Measurements from ENCODE around the gene MRTFA.
A peak's percentile ranks its signal among the peaks of the same experiment; 100 is the strongest.
"Not testable (repeated sequence)": the region's sequence is repeated elsewhere in the genome, so short reads cannot be mapped to it uniquely, and the experiment has no call there.

Gene MRTFA

DNA sequence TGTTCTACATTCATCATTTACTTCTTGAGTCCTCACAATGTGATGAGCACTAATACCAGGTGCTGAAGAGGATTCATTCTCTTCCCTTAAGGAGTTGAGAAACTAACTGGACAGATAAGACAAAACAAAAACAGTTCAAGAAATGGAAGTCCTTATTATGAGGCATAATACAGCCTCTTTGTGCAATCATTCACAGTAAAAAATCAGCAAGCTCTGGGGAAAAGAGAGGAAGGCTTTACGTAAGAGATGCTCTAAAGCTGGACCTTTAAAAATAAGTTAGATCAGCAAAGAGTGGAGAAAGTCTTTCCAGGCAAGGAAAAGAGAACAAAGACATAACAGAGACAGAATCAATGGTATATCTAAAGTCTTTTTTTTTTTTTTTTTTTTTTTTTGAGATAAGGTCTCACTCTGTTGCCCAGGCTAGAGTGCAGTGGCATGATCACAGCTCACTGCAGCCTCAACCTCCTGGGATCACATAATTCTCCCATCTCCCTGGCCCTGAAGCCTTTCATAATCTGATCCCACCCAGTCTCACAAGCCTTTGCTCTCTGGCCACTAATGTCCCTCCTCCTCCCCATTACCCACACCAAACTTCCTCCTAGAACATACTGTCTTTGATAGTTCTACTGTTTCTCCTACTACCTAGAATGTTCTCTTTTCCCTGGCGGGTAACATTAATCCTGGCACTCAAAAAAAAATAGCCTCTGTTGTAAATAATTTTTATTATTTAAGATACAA, 40.9 kb downstream of the MRTFA start:
- no peak for DNase-seq (ENCODE audit: low read depth in 2 of 2)

GRCh38 chr22:40594924-40595323, 41.6 kb downstream of the MRTFA start:
- no peak for DNase-seq (ENCODE audit: low read depth in 2 of 2)

DNA sequence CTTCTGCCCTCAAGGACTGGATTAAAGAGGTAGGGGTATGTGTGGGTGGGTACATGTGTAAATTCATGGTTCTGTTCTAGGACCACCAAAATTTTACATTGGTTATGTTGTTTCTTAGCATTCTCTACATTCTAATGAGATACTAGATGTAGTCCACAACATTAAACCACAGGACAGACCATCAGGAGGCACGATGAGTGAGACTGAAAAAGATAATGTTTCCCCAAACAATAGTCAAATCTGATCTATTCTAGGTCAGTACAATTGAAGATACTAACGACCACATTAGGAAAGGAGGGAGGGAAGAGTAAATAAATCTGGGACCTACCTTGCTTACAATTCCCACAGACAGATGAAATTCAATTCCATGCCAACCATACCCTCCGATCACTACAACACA, 42.2 kb downstream of the MRTFA start:
- no peak for DNase-seq (ENCODE audit: low read depth in 2 of 2)

GRCh38 chr22:40593460-40594273, 42.9 kb downstream of the MRTFA start:
- DNase-seq (ENCODE audit: low read depth in 2 of 2) = no peak

DNA sequence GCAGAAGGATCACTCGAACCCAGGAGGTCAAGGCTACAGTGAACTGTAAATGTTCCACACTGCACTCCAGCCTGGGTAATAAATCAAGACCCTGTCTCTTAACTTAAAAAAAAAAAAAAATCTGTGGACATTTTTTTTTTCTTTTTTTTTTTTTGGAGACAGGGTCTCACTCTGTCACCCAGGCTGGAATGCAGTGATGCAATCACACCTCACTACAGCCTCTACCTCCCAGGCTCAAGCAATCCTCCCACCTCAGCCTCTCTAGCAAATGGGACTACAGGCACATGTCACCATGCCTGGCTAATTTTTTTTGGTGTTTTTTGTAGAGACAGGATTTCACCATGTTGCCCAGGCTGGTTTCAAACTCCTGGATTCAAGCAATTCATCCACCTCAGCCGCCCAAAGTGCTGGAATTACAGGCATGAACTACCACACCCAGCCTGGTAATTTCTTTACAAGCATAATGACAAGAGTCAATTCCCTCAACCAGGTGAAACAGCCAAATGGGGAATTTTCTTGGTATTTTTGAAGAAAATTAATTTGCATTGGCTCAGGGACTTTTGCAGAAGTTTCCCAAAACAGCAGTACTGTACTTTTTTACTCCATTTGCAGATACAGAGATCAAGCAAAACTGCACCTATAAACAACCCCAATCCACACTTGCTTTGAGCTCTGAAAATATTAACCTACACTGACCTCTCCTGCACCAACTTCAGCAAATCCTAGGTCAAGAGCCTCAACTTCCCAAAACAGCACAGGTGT, 44.0 kb downstream of the MRTFA start:
- no peak for DNase-seq (ENCODE audit: low read depth in 2 of 2)

DNA sequence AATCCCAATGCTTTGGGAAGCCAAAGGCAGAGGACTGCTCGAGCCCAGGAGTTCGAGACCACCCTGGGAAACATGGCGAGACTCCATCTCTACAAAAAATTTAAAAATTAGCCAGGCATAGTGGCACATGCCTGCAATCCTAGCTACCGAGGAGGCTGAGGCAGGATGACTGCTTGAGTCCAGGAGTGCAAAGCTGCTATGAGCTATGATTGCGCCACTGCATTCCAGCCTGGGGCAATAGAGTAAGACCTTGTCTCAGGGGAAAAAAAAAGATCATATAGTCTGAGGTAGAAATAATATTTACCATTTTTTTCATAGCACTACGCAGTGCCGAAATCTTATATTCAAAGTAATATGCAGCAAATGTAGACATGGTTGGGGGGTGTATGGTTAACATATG, 47.8 kb downstream of the MRTFA start:
- peak; percentile 41 to 46 for DNase-seq (ENCODE audit: low read depth in 2 of 2)

DNA sequence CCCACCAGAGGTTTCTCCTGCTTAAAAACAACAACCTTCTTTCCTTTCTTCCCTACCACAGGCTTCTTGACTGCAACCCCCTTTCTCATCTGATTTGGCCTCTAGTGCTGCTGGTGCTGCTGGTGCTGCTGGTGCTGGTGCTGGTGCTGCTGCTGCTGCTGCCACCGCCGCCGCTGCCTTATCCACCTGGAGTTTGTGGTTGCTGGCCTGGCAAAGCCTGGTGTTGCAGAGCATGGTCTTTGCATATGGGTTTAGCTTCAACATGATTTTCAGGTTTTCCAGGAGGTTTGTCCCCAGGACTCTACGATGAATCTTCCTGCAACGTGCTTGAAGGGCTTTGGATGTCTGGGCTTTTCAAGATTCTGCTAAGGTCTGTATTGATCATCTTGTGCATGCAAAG, 49.7 kb downstream of the MRTFA start:
- no peak for DNase-seq (ENCODE audit: low read depth in 2 of 2)

GRCh38 chr22:40585310-40585751, 51.2 kb downstream of the MRTFA start:
- DNase-seq (ENCODE audit: low read depth in 2 of 2) = no peak

GRCh38 chr22:40584766-40585165, 51.8 kb downstream of the MRTFA start:
- not testable (repeated sequence) for DNase-seq (ENCODE audit: low read depth in 2 of 2)

- DNase-seq (ENCODE audit: low read depth in 2 of 2) = no peak
Observed at GRCh38 chr22:40583053-40583741, 53.3 kb downstream of the MRTFA start.

- DNase-seq (ENCODE audit: low read depth in 2 of 2) = no peak
Observed at GRCh38 chr22:40582063-40582462, 54.5 kb downstream of the MRTFA start.

- DNase-seq (ENCODE audit: low read depth in 2 of 2) = no peak
Observed at GRCh38 chr22:40580631-40581030, 55.9 kb downstream of the MRTFA start.

DNA sequence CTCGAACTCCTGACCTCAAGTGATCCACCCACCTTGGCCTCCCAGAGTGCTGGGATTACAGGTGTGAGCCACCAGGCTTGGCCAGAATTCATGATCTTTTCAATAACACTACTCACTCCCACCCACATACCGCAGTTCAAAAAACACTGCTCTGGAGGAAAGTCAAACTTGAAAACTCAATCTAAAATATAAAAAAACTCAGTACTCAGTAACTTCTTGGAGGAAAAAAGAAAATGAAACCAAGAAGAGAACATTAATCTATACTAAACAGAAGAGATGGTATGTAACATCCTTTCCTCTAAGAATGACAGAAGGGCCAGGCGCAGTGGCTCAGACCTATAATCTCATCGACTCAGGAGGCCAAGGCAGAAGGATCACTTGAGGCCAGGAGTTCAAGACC, 58.3 kb downstream of the MRTFA start:
- no peak for DNase-seq (ENCODE audit: low read depth in 2 of 2)

GRCh38 chr22:40572976-40573375, 63.5 kb downstream of the MRTFA start:
- no peak for DNase-seq (ENCODE audit: low read depth in 2 of 2)

- DNase-seq (ENCODE audit: low read depth in 2 of 2) = no peak
Observed at GRCh38 chr22:40571887-40572286, 64.6 kb downstream of the MRTFA start.

DNA sequence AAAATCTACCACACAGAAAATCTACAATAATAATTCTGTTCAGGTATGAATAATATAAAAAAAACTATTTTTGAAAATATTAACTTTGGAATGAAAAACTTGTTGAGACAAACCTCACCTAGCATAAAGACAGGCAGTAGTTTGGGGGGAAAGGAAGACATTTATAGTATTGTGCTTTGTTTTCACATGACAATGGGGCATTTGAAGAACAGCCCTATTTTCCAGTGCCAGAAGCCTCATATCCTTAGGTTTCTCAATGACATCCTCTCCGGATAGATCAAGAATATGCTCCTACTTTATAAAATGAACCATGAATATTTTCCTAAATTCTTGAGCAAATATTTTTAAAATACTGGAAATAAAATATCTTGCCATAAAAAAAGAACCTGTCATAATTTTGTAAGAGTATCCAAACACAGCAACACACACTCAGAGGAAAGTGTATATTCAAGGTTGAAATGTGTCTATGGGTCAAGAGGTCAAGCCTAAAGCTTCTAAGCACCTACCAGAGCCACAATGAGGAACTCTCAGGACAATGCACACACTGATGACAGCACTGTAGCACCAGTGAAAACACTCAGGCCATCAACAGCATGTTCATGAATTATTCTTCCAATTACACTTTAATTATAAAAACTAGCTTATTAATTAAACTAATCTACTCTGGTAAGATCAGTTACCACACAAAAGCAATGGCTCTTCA, 68.7 kb downstream of the MRTFA start:
- no peak for DNase-seq (ENCODE audit: low read depth in 2 of 2)

GRCh38 chr22:40567106-40567505, 69.4 kb downstream of the MRTFA start:
- DNase-seq (ENCODE audit: low read depth in 2 of 2) = no peak

DNA sequence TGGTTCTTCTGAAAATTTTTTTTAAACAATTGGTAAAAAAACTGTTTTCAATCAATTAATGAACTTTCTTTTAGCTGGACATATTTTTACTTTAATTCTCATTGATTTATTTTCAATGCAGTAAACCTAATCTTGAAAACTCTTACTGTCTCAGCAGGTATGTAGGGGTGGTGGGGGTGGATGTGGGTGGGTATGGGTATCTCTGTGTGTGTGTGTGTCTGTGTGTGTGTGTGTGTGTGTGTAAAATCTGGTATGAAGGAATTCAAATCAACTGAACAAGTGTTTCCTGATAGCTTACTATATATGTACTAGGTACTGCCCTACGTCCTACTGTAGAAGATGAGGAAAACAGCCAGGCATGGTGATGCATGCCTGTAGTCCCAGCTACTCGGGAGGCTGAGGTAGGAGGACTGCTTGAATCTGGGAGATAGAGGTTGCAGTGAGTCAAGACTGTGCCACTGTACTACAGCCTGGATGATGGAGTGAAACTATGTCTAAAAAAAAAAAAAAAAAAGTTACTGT, 75.5 kb downstream of the MRTFA start:
- no peak for DNase-seq (ENCODE audit: low read depth in 2 of 2)

- peak; percentile 44 to 46 for DNase-seq (ENCODE audit: low read depth in 2 of 2)
Observed at GRCh38 chr22:40560551-40560950, 76.0 kb downstream of the MRTFA start.

- DNase-seq (ENCODE audit: low read depth in 2 of 2) = no peak
Observed at GRCh38 chr22:40557972-40558371, 78.5 kb downstream of the MRTFA start.

GRCh38 chr22:40556641-40557040, 79.9 kb downstream of the MRTFA start:
- no peak for DNase-seq (ENCODE audit: low read depth in 2 of 2)
